AG10803 (cell line): ENCODE data around the gene COX8A.
A peak's percentile ranks its signal among the peaks of the same experiment; 100 is the strongest.

ENCODE experiments used
- DNase-seq: peaks from one replicate; pipeline ENCODE4 v3.0.0; 2010; ENCODE audit warnings: low read depth
- H3K4me3 ChIP-seq: 2 replicates; pipeline ENCODE4 v1.5.1; 2011; ENCODE audit warnings: mild to moderate bottlenecking, low read length, control low read depth
- TF ChIP-seq, protein P1 (sequence below): conservative IDR thresholded peaks from 2 replicates; pipeline ENCODE4 v1.5.1; 2011; ENCODE audit warnings: mild to moderate bottlenecking, low read length, control low read depth, inconsistent platforms

COX8A gene

DNA sequence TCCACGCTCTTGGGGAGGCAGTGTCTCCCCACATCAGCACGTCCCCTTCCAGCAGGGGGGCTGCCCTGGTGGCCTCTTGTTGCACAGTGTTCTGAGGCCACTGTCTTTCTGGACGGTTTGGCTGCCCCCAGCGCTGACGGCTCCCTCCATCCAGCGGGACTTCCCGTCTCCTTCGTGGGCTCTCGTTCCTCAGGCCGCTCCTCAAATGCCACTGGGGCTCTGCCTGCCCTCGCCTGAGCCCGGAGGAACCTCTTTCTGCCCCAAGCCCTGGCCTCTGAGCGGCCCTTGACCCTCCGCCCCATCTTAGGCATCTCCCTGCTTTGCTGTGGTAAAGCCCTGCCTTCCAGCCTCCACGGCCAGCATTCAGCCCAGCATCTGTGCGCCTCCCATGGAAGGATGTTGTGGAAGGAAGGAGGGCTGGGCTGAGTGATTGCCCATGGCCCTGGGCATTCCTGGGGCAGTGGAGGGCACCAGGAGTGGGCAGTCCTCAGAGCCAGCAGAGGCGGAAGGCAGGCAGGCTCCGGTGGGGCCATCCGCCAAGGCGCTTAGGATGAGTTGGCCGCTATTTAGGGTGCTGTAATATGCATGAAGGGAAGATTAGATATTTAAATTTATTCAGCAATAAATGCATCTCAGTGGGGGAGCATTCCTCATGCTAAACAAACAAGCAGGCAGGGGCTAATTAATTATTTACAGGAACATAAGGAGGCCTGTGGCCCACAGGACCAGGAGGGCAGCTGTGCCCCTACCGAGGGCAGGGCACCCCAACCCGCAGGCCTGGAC, 29.6 kb downstream of the COX8A start:
- no peak overlapping the region for H3K4me3 ChIP-seq
- TF ChIP-seq, protein P1, sequence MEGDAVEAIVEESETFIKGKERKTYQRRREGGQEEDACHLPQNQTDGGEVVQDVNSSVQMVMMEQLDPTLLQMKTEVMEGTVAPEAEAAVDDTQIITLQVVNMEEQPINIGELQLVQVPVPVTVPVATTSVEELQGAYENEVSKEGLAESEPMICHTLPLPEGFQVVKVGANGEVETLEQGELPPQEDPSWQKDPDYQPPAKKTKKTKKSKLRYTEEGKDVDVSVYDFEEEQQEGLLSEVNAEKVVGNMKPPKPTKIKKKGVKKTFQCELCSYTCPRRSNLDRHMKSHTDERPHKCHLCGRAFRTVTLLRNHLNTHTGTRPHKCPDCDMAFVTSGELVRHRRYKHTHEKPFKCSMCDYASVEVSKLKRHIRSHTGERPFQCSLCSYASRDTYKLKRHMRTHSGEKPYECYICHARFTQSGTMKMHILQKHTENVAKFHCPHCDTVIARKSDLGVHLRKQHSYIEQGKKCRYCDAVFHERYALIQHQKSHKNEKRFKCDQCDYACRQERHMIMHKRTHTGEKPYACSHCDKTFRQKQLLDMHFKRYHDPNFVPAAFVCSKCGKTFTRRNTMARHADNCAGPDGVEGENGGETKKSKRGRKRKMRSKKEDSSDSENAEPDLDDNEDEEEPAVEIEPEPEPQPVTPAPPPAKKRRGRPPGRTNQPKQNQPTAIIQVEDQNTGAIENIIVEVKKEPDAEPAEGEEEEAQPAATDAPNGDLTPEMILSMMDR = no peak
- DNase-seq = no peak

DNA sequence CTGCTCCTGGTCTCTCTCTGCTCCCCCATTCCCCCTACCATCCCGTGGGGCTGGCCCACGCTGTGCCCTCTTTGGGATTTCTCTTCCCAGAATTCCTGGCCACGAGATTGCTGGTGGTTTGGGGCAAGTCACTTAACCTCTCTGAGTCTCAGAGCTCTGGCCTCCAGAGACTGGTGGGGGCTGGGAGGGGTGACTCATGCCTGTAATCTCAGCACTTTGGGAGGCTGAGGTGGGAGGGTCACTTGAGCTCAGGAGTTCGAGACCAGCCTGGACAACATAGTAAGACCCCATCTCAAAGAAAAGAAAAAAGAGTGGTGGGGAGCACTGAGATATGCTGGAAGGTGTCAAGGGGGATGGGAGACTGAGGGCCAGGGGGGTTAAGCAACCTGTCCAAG, 30.2 kb downstream of the COX8A start:
- no peak for DNase-seq
- no peak overlapping the region for H3K4me3 ChIP-seq
- TF ChIP-seq, protein P1 = no peak

DNA sequence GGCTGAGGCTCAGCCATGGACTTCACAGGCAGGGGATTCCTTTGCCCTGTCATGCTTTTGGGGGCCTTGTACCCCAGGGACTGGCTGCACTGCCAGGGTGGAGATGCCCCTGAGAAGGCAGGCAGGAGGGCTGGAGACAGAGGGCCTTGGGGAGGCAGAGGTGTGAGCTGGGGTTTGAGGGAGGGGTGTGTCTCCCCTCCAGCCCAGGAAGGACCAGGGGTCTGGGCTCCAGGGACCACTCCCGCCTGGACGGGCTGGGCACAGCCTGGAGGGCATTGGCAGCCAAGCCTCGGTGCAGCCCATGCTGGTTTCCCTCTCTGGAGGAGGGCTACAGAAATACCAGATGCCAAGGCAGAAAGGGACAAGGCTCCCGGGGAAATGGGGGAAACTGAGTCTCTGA, 31.3 kb downstream of the COX8A start:
- DNase-seq = no peak
- H3K4me3 ChIP-seq = no peak overlapping the region
- TF ChIP-seq, protein P1 = no peak

DNA sequence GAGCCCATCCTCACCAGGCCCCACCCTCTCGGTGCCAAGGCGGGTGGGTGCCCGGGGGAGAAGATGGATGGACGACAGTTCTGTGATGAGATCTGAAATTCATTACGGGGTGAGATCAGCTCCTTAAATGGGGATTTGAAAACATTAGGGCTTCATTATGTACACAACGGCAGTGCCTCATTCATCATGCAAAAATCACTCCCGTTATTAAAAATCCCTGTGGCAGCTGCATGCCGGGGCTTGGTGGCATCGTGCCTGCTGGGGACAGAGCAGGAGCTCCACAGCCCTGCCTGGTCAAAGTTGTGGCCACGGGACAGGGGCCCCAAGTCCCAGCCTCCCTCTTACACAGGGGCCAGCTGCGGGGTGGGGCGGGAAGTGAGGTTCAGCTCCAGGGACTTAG, 32.0 kb downstream of the COX8A start:
- DNase-seq = no peak
- TF ChIP-seq, protein P1 = no peak
- H3K4me3 ChIP-seq = no peak overlapping the region

DNA sequence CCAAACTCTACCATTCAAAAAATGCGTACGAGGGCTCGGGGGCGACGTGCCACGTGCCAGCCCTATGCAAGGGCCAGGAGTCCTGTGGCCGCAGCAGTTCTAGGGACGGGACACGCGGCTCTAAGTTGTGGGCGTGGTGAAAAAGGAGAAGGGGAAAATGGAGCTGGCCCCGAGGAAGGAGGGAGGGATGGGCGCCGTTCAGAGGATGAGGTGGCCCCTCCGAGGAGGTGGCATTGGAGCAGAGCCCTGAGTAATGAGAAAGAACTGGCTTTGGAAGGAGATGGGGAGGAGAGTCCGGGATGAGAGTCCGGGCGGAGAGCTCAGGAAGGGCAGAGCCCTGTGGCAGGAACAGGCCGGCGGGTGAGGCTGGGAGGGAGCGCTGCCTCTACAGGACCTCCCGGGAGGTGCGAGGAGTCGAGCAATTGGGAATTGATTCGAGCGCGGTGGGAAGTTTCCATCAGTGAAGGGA, 32.8 kb downstream of the COX8A start:
- H3K4me3 ChIP-seq = peak overlapping the region; percentile 35

DNA sequence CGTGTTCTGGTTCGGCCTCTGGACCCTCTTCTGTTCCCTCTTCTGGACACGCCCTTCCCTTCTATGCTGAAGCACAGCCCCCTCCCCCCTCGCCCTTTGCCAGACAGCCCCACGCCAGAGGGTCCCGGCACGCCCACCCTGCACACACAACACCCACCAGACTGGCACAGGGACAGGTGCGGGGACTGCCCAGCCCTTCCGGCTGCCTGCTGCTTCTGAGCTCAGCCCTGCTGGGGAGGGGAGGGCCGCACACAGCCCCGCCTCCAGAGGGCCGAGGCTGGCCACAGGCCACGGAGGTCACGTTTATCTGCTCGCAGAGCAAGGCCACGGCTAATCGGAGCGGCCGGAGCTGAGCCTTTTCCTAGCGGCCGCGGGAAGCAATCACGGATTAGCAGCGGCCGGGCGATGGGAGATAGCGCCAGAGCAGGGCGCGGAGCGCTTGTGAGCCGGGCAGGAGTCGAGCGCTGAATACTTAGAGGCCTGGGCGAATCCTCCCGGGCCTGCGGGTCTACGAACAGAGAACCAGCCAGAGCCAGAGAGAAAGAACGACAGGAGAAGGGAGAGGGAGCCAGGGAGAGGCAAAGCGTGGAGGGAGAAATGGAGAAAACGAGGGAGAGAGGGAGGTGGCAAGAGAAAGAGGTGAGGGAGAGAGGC, 33.3 kb downstream of the COX8A start:
- TF ChIP-seq, protein P1 = no peak
- no peak for DNase-seq
- peak overlapping the region; percentile 35 for H3K4me3 ChIP-seq

More for the DNA sequence above, 32.8 kb downstream of the COX8A start:
- TF ChIP-seq, protein P1 = no peak; the same call in 1 of the 2 replicates
- peak; percentile 21 for DNase-seq
